NCI-H748 (cell line): ENCODE measurements around the gene ARF3.

ENCODE experiments used
- DNase-seq: peaks from one replicate; lab custom pipeline; 2025; ENCODE audit not compliant: unreplicated experiment; lab: John Stamatoyannopoulos, UW

The ARF3 gene

GRCh38 chr12:48982397-48983080 lies 25.3 kb upstream of the ARF3 start:
- no peak for DNase-seq

GRCh38 chr12:48981757-48982157 lies 24.5 kb upstream of the ARF3 start:
- no peak for DNase-seq

GRCh38 chr12:48980953-48981756 lies 23.9 kb upstream of the ARF3 start:
- peak; percentile 62 for DNase-seq

GRCh38 chr12:48980389-48980952 lies 23.2 kb upstream of the ARF3 start:
- DNase-seq = peak; percentile 70

- peak; percentile 34 for DNase-seq
Measured at GRCh38 chr12:48979602-48980388, 22.5 kb upstream of the ARF3 start.

- peak; percentile 44 for DNase-seq
Measured at GRCh38 chr12:48978741-48979601, 21.7 kb upstream of the ARF3 start.

GRCh38 chr12:48978291-48978740 lies 21.0 kb upstream of the ARF3 start, which contains the start of gene WNT1:
WNT1 (plus strand) TSS chr12:48978322; CDS start chr12:48978651, 329 bp downstream.
- DNase-seq = peak; percentile 64

- peak; percentile 57 for DNase-seq
Measured at GRCh38 chr12:48977290-48978281, 20.3 kb upstream of the ARF3 start.

GRCh38 chr12:48973941-48974673 lies 16.8 kb upstream of the ARF3 start:
- no peak for DNase-seq

- no peak for DNase-seq
Measured at GRCh38 chr12:48973531-48973930, 16.2 kb upstream of the ARF3 start.

GRCh38 chr12:48972952-48973483 lies 15.7 kb upstream of the ARF3 start:
- no peak for DNase-seq

- no peak for DNase-seq
Measured at GRCh38 chr12:48972213-48972951, 15.1 kb upstream of the ARF3 start.

GRCh38 chr12:48970702-48971334 lies 13.5 kb upstream of the ARF3 start:
- DNase-seq = no peak

- peak; percentile 50 for DNase-seq
Measured at GRCh38 chr12:48969833-48970701, 12.8 kb upstream of the ARF3 start.

GRCh38 chr12:48969160-48969771 lies 12.0 kb upstream of the ARF3 start:
- DNase-seq = no peak
